Dermis microvascular lymphatic vessel endothelial cell (primary cell): ENCODE data around the gene MEA1. TPM values are rescaled to one million over a fixed set of nuclear protein-coding genes. Genes with fewer than 3 reads are reported as not detected.
"Not testable (repeated sequence)": the region's sequence is repeated elsewhere in the genome, so short reads cannot be mapped to it uniquely, and the experiment has no call there.

Experiments used
- DNase-seq, 2 donors: peaks; one replicate each; pipeline versions ENCODE4 v3.0.0 to v3.0.0-alpha.2; 2010; ENCODE audit warnings: low read depth in 2 of 2
- total RNA-seq: library from RNA; depleted of rRNA; stranded (reverse); fragments of >200 nt; gene quantifications from 2 replicates; pipeline ENCODE4 v1.2.1, GENCODE V29; 2014

Gene MEA1
- total RNA-seq: 35.3 and 39.2 TPM in 2 replicates

DNA sequence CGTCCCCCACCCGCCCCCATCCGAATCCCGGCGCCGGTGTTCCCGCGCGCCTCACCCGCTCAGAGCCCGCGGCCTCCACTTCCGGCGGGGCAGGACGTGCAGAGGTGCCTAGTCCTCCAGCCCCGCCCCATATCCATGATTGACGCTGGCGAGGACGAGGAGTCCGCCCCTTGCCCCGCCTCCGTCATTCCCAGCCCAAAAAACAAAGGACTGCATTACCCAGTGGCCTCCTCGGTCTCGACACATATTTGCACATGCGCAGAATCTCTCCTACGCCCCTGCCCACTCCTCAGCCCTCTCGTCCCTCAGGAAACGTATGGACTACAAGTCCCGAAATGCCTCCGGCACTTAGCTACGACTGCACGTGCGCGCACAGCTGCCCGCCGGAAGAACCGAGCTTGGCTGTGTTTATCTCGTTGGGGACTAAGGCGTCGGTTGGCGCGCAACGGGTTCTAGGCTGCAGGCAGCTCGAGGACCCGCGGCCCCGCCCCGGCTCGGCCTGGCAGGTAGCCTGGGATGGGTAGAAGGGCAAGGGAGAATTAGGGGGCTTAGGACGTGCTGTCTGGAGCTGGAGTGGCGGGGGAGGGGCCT lies at the start of gene MEA1, which contains the start of gene KLHDC3:
Gene MEA1 (minus strand): TSS at position 104 of the 591 bp plus-strand sequence. CDS start 133 bp downstream, outside the sequence.
Gene KLHDC3 (plus strand): TSS at position 407 of the 591 bp plus-strand sequence. CDS start 2,944 bp downstream, outside the sequence.
- peak; percentile 100 for DNase-seq

DNA sequence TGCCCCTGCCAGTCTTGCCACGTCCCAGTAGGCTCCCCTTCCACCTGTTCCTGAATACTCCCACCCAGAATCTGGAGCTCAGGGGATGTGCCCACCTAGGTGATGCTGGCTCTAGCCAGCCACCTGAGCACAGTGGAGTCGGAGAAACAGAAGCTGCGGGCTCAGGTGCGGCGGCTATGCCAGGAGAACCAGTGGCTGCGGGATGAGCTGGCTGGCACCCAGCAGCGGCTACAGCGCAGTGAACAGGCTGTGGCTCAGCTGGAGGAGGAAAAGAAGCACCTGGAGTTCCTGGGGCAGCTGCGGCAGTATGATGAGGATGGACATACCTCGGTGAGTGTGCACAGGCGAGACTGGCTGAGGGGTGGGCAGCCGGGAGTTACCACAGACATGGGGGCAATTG lies 49.1 kb upstream of the MEA1 start:
- DNase-seq: no peak

DNA sequence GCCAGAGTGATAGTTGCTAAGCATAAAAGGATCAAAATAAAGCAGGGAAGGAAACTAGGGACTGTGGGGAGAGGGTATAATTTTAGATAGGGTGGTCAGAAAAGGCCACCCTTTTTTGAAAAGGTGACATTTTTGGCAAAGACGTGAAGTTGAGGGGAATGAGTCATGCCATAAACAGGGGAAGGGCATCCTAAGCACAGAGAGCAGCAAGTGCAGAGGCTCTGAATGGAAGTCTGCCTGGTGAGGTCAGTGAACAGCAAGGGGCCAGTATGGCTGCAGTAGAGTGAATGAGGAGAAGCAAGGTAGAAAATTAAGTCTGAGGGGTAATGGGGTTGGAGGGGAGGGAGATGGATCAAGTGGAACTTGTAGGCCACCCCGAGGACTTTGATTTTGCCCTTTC lies 48.1 kb upstream of the MEA1 start:
- no peak for DNase-seq

DNA sequence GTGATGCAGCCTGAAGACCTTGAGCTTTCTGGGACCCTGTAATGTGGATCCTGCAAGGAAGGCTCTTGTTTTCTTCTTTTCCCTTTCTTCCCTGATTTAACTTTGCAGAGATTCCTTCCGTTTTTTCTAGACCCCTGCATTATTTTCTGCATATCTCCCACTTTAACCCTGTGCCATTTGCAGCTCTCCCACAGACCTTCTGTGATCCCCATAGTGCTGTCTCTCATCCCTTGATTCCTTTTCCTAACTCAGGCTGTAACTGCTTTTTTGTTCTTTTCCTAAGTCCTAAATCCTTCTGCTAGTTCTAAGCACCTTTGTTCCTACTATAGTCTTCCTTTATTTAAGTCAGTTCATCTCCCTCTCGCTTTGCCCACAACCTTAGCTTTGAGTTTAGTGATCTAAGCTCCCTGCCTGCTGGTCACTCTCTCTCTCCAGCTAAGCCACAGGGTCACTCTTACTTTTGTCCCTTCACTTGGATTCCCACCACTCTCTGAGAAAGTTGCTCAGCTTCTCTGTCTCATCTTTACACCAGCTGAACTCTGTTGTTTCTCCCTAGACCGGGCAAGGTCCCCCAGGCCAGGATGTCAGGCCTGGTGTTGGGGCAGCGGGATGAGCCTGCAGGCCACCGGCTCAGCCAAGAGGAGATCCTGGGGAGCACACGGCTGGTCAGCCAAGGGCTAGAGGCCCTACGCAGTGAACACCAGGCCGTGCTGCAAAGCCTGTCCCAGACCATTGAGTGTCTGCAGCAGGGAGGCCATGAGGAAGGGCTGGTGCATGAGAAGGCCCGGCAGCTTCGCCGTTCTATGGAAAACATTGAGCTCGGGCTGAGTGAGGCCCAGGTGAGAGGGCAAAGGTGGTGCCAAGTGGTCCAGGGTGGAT lies 47.2 kb upstream of the MEA1 start:
- no peak for DNase-seq

DNA sequence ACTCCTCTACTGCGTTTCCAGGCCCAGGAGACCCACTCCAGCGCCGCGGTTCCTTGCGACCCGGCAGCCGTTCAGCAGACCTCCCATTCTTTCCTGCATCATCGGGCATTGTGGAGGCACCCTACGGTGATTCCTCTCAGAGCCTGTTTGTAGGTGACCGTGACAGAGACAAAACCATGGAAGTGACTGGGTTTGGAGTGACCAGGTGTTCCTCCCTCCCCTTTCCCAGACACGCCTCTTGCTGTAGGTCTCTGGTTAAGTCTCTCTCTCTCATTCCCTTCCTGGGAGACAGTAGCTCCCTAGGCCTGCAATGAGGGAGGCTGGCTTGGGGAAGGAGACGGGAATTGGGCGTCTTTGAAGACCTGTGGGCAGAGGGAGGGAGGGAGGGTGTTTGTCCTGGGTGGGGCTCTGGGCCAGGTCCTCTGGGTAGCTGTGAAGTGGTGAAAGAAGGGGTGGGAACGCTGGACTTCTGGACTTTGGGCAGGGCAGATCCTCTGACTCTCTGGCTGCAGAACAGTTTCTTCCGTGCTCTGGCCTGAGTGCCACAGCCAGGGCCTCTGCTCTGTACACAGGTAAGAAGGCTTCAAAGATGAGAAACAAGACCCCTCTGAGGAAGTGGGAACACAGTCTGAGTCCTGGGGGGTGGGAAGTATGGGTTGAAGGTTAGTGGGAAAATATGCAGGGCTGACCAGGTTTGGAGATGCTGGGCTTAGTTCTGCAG lies 46.4 kb upstream of the MEA1 start:
- DNase-seq: no peak

GRCh38 chr6:43059168-43060033 lies 45.7 kb upstream of the MEA1 start, which contains the start of the genes KLC4 and MRPL2:
Gene KLC4, plus strand, starts transcription at chr6:43059631. Its CDS starts 1,705 bp downstream, at chr6:43061336.
Gene MRPL2, minus strand, starts transcription at chr6:43059434. Its CDS starts 53 bp downstream, at chr6:43059381.
- peak; percentile 97 to 99 for DNase-seq

GRCh38 chr6:43058531-43058930 lies 44.8 kb upstream of the MEA1 start:
- no peak for DNase-seq

- no peak for DNase-seq
These were observed 42.2 kb upstream of the MEA1 start for GRCh38 chr6:43055966-43056365.

DNA sequence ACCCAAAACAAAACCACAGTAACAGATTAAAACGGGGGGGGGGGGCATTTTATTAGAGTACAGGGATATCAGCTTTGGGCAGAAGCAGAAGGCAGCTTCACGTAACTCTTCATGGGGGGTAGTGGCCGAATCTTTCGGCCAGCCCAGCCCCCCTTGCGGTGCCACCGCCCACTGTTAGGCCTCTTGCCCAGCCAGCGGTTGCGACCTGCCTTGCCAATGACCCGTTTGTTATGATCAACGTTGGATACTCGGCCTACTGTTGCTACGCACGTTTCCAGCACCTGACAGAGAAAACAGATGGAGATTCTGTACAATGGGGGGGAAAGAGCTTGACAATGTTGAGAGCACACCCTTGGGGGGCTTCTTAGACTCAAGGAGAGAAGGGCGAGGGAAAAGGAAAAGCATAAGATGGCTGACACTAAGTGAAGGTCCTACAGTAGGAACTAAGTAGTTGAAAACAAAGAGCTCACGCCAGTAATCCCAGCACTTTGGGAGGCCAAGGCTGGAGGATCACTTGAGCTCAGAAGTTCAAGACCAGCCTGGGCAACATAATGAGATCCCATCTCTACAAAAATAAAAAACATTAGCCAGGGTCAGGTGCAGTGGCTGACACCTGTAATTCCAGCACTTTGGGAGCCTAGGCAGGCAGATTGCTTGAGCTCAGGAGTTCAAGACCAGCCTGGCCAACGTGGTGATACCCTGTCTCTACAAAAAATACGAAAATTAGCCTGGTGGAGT lies 40.6 kb upstream of the MEA1 start:
- peak; percentile 35 to 76 for DNase-seq

DNA sequence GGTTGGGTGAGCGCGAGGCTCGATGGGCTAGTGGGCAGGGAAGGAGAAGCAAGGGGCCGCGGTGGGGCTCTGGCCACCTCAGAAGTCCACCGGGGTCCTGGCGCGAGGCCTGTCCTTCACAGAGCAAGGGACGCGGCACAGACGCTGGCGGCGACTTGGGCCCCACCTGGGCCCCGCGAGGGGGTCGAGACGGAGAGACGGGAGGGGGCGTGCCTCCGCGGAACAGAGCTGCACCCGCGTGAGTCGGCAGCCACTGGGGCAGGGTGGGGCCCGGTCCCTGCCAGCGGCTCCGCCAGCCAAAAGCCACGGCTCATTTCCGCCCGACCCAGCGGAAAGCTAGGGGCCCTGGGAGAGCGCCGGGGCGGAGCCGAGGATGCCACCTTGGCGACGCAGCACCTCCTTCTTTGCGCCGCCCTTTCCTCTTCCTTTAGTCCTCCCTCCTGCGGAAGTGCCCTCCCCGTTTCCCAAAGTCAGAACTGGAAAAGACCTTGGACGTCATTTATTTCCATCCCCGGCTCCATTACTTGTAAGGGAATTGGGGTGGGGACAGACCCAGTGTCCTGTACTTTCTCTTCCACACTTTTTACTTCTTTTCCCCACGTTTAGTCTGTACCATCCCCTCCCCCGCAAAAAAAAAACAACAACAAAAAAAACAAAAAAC lies 39.9 kb upstream of the MEA1 start, which contains the start of gene CUL7:
Gene CUL7 (minus strand): TSS at position 307 of the 661 bp plus-strand sequence. CDS start 1,063 bp downstream, outside the sequence.
- peak; percentile 81 to 97 for DNase-seq

GRCh38 chr6:43052842-43053544 lies 39.2 kb upstream of the MEA1 start:
- peak in 1 of 2 donors; percentile 39 for DNase-seq

DNA sequence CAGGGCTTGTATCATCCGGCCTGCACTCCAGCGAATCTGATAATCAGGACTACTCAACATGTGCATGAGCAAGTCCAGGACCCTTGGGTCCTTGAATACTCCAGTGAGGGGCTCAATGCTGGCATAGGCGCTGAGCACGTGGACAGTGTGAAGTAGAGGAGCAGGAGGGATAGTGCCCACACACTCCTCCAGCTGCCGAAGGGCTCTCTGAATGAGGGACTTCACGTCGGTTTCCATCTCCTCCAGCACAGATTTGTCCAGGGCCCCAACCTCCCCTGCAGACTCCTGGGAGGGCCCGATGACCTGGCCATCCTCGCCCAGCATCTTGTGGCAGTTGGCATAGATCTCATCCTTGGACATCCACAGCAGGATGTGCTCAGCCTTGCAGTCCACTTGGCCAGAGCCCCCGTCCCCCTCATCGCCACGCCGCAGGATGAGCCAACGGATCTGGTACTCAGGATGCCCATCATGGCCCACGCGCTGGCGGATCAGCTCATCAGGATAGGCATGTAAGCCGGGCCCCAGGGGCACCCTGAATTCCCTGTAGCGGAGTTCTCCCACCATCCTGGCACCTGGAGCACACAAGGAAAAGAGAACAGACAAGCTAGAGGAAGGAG lies 38.6 kb upstream of the MEA1 start:
- no peak for DNase-seq

DNA sequence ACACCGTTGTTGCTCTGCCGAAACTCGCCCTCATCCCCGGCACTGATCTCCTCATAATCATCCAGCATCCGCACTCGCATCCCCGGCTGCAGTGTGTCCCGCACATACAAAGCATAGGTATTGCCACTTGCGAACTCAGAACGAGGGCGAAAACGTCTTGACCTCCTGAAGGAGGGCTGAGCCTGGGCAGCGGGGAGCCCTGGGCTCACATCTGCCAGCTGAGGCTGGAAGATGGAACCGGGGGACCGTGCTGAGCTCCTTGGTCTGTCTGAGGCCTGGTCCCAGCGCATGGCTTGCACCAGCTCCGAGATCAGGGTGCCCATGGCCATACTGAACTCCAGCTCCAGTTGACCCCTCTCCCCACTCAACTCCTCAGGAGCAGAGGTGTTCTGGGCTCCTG lies 37.2 kb upstream of the MEA1 start:
- no peak for DNase-seq

GRCh38 chr6:43047998-43048397 lies 34.3 kb upstream of the MEA1 start:
- DNase-seq: no peak

GRCh38 chr6:43045371-43045930 lies 31.7 kb upstream of the MEA1 start:
- no peak for DNase-seq

DNA sequence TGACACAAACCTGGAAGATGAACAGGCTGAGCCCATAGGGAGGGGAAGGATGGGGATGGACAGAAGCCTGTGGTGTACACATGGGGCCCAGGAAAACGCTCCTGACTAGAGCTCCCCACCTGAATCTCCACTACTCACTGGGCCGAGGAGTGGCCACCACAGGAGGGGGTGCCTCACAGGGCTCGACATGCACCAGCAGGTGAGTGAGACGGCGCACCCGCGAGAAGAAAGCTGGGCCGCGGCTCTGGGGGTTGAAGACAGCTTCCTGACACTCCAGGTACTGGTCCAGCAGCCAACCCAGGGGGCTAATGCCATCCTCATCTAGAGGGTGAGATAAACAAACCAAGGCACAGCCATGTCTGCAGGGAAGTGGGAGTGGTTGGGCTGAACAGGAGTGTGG lies 29.6 kb upstream of the MEA1 start:
- DNase-seq: no peak

DNA sequence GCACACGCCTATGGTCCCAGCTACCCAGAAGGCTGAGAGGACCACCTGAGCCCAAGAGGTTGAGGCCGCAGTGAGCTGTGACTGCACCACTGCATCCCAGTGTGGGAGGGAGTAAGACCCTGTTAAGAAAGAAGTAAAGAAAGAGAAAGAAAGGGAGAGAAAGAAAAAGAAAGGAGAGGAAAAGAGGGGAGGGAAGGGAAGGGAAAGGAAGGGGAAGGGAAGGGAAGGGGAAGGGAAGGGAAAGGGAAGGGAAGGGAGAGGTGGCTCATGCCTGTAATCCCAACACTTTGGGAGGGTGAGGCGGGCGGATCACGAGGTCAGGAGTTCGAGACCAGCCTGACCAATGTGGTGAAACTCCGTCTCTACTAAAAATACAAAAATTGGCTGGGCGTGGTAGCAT lies 27.7 kb upstream of the MEA1 start:
- DNase-seq: not testable (repeated sequence)
